Measurements from ENCODE around the gene MIB2. TPM values are rescaled to one million over a fixed set of nuclear protein-coding genes. Genes with fewer than 3 reads are reported as not detected.
"Not testable (repeated sequence)": the region's sequence is repeated elsewhere in the genome, so short reads cannot be mapped to it uniquely, and the experiment has no call there.

Gene MIB2
- total RNA-seq, 1 donor from 2014 or later: 88.7 TPM

DNA sequence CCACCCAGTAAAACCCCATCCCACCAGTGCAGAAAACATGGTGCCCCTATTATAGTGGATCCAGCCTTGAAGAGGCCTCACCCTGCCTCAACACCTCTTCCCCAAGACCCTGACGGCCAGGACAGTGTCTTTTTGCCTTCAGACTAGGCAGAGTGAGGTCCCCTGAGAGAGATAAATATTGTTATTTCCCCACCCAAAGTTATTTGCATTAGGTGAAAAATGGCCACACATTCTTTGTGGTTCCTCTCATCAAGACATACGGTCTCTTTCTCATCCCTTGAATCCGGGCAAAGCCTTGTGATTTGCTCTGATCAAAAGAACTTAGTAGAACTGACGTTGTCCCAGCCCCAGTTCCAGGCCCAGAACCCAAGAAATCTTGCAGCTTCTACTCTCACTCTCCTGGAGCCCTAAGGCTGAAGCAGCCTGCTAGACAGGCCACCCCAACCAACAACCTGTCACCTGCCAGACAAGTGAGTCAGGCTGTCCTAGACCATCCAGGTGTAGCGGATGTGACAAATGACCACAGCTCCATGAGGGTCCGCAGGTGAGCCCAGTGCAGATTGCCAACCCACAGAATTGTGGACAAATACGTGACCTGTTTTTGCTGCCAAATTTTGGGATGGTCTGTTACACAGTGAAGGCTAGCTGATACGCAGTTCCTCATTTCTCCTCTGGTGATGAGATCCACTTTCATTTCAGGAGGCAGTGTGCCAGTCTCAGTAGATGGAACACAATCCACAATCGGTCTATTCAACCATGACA, 32.5 kb upstream of the MIB2 start:
- Histone ChIP-seq H3K4me3 (no peak overlapping the region), H3K4me1 (no peaks in the 10 kb centered on the region), H3K36me3 (no peaks in the 10 kb centered on the region), H3K27me3 (peaks cover 12% of the 10 kb centered on the region), H3K27ac (no peak overlapping the region), H3K9me3 (no peaks in the 10 kb centered on the region)
- no peak for ATAC-seq
- TF ChIP-seq, protein P1, sequence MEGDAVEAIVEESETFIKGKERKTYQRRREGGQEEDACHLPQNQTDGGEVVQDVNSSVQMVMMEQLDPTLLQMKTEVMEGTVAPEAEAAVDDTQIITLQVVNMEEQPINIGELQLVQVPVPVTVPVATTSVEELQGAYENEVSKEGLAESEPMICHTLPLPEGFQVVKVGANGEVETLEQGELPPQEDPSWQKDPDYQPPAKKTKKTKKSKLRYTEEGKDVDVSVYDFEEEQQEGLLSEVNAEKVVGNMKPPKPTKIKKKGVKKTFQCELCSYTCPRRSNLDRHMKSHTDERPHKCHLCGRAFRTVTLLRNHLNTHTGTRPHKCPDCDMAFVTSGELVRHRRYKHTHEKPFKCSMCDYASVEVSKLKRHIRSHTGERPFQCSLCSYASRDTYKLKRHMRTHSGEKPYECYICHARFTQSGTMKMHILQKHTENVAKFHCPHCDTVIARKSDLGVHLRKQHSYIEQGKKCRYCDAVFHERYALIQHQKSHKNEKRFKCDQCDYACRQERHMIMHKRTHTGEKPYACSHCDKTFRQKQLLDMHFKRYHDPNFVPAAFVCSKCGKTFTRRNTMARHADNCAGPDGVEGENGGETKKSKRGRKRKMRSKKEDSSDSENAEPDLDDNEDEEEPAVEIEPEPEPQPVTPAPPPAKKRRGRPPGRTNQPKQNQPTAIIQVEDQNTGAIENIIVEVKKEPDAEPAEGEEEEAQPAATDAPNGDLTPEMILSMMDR (IDR thresholded peaks at IDR 0.05): no peak
- no peak for DNase-seq
- intact Hi-C loops (cut with DNase I): no loop called here

DNA sequence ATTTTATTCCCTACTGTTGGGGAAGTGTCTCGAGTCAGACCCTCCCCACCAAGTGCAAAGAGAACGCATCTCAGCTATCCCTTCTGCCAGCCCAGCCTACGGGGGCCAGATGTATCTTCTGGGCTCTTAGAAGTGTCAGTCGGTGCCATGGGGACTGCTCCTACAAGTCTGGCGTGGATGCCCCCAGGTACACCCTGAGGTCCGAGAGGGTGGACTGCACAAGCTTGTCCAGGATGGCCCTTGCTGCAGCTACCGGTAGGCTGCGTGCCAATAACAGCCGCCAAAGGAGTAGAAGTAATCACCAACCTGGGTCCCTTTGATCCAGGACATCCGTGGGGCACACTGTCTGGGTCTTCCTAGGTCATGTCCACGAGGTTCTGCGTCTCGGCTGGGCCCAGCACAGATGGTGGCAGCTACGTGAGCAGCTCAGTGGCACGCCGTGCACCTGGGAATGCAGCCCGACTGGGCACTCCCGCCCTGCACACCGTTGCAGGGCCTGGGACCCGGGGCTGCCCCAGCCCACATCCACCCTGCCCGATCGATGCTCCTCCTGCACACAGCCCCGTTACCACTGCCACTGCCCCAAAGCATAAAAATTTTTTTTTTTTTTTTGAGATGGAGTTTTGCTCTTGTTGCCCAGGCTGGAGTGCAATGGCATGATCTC, 31.8 kb upstream of the MIB2 start:
- H3K36me3 ChIP-seq: no peaks in the 10 kb centered on the region
- TF ChIP-seq, protein P1 (IDR thresholded peaks at IDR 0.05): no peak
- no peaks in the 10 kb centered on the region for H3K4me1 ChIP-seq
- ATAC-seq: peak; percentile 40
- intact Hi-C loops (cut with DNase I): no loop called here
- no peak for DNase-seq
- H3K27ac ChIP-seq: no peak overlapping the region
- peaks cover 12% of the 10 kb centered on the region for H3K27me3 ChIP-seq
- H3K9me3 ChIP-seq: no peaks in the 10 kb centered on the region
- no peak overlapping the region for H3K4me3 ChIP-seq

DNA sequence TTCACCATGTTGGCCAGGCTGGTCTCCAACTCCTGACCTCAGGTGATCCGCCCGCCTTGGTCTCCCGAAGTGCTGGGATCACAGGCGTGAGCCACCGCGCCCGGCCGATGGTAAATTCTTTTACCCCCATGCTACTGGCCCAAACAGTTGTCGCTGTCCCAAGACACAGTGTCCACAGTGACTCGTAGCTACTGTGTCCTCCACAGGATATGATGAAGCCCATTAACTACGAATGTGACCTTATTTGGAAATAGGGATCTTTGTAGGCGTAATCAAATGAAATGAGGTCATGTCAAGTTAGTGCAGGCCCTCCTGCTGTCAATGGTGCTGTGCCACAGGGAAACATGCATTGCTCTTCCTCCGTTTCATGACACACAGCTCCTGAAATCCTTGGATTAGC, 23.8 kb upstream of the MIB2 start:
- H3K36me3 ChIP-seq: no peaks in the 10 kb centered on the region
- DNase-seq (no peak), ATAC-seq (no peak)
- H3K27me3 ChIP-seq: peaks cover 1% of the 10 kb centered on the region
- no peaks in the 10 kb centered on the region for H3K4me1 ChIP-seq
- H3K4me3 ChIP-seq: no peak overlapping the region
- no peaks in the 10 kb centered on the region for H3K9me3 ChIP-seq
- TF ChIP-seq, protein P1 (IDR thresholded peaks at IDR 0.05): no peak
- no peak overlapping the region for H3K27ac ChIP-seq
- intact Hi-C loops (cut with DNase I): no loop called here

- ATAC-seq (no peak), DNase-seq (no peak)
- Histone ChIP-seq H3K27me3 (peaks cover 11% of the 10 kb centered on the region), H3K4me1 (peaks cover 8% of the 10 kb centered on the region), H3K27ac (no peak overlapping the region), H3K36me3 (no peaks in the 10 kb centered on the region), H3K4me3 (no peak overlapping the region), H3K9me3 (no peaks in the 10 kb centered on the region)
- TF ChIP-seq, protein P1 (IDR thresholded peaks at IDR 0.05): no peak
- intact Hi-C loops (cut with DNase I): no loop called here
Observed at GRCh38 chr1:1593834-1594601, 21.3 kb upstream of the MIB2 start.

GRCh38 chr1:1594602-1595260, 20.6 kb upstream of the MIB2 start:
- TF ChIP-seq, protein P1 (IDR thresholded peaks at IDR 0.05): no peak
- Histone ChIP-seq H3K9me3 (no peaks in the 10 kb centered on the region), H3K4me1 (peaks cover 11% of the 10 kb centered on the region), H3K36me3 (no peaks in the 10 kb centered on the region), H3K27me3 (peaks cover 15% of the 10 kb centered on the region), H3K4me3 (no peak overlapping the region), H3K27ac (no peak overlapping the region)
- intact Hi-C loops (cut with DNase I): no loop called here
- DNase-seq: no peak
- ATAC-seq: no peak

DNA sequence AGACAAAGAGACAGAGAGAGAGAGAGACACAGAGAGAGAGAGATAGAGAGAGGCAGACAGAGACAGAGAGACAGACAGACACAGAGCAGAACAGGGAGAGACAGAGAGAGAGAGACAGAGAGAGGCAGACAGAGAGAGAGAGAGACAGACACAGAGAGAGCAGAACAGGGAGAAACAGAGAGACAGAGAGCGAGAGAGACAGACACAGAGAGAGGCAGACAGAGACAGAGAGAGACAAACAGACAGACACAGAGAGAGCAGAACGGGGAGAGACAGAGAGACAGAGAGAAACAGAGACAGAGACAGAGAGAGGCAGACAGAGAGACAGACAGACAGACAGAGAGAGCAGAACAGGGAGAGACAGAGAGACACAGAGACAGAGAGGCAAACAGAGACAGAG, 20.0 kb upstream of the MIB2 start:
- Histone ChIP-seq H3K27me3 (peaks cover 18% of the 10 kb centered on the region), H3K4me1 (peaks cover 13% of the 10 kb centered on the region)
- H3K36me3 ChIP-seq; DNase-seq; intact Hi-C loops (cut with DNase I); H3K27ac ChIP-seq; ATAC-seq; H3K4me3 ChIP-seq; H3K9me3 ChIP-seq: not testable (repeated sequence)
